NB4 (cell line): ENCODE data around the gene AFAP1.

Source experiments
- CTCF ChIP-seq: IDR thresholded peaks from one replicate; pipeline ENCODE4 v1.5.1; 2012; ENCODE audit warnings: low read depth, low read length
- POLR2A ChIP-seq: IDR thresholded peaks from 2 replicates; pipeline ENCODE4 v1.6.1; 2011; ENCODE audit warnings: mild to moderate bottlenecking; ENCODE audit not compliant: insufficient read length; ENCODE audit errors: extremely low read depth

- TF ChIP-seq CTCF = no peak
- no peak for TF ChIP-seq POLR2A
These were observed 61.3 kb downstream of the AFAP1 start for GRCh38 chr4:7878323-7878722.
